NCI-H345 treated with DMSO at 0.1 percent for 48 hours (cell line): ENCODE data around the gene LRTM2.

Experiments used
- DNase-seq: peaks from one replicate; lab custom pipeline; 2025; ENCODE audit not compliant: unreplicated experiment; lab: John Stamatoyannopoulos, UW

Gene LRTM2

DNA sequence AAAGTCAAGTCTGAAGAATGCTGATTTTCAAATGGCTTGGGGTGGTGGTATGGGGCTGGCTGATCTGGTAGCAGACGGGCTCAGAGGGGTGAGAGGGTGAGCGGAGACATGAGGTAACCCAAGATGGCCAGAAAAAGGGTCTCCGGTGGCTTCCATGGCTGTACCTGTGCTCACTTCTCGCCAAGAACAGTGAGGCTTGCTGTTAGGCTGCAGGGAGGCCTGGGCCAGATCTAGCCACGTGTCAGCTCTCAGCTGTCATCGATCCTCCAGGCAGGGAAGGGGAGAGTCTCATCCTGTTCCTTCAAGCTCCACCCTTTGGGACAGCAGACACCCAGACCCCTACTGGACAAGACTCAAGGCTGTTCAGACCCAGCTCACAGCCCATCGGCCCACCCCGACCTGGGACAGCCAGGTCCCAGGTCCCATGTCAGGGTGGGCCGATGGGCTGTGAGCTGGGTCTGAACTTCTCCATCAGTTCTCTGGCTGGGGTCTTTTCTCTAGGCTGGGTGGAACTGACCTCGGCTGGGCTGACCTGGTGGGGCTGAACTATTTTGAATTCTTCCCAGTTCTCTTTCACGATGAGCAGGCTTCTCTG lies 9.0 kb downstream of the LRTM2 start:
- no peak for DNase-seq

DNA sequence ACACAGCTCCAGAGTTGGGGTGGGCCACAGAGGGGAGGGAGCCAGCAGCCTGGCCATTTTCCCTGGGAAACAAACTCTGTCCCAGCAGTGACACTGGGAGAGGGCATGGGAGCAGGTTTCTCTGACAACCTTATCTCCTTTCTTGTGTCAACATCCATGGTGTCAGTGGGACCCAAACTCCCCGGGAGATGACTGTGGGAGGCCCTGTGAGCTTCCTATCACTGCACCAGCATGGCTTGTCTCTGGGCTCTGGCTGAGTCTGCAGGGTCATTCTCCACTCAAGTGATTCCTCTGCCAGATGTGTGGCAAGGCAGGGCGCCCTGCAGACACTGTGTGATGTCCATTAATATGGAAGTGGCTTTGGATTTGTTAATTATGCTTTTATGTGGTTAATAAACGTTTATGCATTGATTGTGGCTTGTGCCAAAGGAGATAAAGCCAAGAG lies 10.1 kb downstream of the LRTM2 start:
- no peak for DNase-seq

DNA sequence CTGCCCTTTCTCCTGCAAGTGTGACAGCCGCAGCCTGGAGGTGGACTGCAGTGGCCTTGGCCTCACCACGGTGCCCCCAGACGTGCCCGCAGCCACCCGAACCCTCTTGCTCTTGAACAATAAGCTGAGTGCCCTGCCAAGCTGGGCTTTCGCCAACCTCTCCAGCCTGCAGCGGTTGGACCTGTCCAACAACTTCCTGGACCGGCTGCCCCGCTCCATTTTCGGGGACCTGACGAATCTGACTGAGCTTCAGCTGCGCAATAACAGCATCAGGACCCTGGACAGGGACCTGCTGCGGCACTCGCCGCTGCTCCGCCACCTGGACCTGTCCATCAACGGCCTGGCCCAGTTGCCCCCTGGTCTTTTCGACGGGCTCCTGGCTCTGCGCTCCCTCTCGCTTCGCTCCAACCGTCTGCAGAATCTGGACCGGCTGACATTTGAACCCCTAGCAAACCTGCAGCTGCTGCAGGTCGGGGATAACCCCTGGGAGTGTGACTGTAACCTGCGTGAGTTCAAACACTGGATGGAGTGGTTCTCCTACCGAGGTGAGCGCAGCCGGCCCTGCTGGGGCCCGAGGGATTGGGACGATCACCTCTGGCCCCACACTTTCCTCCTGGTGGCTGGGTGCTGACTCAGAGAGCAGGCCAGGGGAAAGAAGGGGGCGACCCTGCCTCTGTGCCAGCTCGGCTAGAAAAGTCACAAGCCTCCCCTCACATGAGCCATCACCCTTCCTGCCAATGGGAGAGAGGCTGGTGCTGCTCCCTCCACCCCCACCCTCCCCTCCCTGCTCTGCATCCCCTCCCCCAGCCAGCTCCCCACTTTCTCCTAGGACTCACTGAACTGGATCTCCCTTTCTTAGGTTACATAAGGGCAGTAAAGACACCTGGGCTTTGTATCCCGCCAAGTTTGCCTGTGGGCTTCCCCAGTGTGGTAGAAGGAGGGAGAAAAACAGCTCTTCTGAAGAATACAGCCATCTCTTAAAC lies 10.9 kb downstream of the LRTM2 start:
- DNase-seq, result no peak

DNA sequence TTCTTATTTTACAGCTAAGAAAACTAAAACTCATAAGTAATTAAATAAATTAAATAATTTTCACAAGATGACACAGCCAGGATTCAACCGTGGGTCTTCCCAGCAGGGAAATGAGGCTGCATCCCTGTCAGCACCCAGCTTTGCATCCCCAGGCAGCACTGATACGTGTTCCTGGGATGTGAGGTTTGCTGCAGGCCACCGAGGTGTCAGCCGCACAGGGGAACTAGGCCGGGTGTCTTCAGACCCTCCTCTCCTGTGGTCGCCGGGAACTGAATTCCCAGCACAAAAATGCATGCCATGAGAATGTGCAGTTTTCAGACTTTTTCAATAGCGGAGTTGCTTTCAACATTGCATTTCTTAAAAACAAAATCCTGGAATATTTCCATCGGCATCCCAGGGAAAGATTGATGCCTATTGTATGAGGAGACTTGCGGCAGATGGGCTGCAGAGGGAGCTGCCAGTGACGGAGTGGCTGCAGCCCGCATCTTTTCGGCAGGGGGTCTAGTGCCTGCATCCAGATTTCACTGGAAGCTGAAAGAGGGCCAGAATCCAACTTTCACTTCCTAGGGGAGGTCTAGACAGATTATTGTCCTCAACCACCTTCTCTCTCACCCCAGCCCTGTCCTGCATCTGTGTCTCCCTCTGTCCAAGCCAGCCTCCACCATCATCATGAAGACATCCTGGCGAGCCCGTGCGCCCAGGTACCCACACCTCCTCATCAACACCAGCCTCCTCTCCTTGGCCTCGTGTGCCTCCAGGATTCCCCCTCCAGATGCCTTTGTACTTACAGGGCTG lies 12.6 kb downstream of the LRTM2 start:
- no peak for DNase-seq

DNA sequence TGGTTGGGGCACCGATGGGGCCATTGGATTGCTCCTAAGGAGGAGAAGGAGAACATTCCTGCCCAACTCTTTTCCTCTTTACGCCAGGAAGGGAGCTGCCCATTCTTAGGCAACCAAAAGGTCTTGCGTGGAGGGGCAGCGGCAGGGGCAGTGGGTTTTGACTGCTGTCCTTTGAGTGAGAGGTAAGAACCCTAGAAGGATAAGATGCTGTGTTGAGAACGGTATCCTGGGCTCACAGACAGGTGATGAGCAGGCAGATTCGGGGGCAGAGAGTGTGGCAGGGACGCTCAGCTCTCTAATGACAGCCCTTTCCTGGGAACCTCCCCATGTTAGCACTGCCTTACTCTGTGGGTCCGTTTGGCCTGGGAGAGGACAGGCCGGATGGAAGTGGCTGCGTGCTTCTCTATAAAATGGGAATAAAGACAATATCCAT lies 13.2 kb downstream of the LRTM2 start:
- DNase-seq, result no peak

DNA sequence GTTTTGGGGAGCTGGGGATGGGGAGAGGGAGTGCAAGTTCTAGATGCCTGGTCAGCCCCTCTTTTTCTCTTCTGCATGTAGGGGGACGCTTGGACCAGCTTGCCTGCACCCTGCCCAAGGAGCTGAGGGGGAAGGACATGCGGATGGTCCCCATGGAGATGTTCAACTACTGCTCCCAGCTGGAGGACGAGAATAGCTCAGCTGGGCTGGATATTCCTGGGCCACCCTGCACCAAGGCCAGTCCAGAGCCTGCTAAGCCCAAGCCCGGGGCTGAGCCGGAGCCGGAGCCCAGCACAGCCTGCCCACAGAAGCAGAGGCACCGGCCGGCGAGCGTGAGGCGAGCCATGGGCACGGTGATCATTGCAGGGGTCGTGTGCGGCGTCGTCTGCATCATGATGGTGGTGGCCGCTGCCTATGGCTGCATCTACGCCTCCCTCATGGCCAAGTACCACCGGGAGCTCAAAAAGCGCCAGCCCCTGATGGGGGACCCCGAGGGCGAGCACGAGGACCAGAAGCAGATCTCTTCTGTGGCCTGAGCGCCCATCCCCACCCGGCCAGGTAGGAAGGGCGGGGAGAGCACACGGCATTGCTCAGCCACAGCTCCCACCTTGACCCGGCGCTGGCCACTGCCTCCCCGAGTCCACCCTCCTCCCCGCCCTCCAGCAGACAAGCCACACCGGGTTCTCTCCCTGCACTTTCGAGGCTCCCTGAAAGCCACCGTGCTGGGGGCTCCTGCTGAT lies 14.0 kb downstream of the LRTM2 start:
- DNase-seq, result no peak

DNA sequence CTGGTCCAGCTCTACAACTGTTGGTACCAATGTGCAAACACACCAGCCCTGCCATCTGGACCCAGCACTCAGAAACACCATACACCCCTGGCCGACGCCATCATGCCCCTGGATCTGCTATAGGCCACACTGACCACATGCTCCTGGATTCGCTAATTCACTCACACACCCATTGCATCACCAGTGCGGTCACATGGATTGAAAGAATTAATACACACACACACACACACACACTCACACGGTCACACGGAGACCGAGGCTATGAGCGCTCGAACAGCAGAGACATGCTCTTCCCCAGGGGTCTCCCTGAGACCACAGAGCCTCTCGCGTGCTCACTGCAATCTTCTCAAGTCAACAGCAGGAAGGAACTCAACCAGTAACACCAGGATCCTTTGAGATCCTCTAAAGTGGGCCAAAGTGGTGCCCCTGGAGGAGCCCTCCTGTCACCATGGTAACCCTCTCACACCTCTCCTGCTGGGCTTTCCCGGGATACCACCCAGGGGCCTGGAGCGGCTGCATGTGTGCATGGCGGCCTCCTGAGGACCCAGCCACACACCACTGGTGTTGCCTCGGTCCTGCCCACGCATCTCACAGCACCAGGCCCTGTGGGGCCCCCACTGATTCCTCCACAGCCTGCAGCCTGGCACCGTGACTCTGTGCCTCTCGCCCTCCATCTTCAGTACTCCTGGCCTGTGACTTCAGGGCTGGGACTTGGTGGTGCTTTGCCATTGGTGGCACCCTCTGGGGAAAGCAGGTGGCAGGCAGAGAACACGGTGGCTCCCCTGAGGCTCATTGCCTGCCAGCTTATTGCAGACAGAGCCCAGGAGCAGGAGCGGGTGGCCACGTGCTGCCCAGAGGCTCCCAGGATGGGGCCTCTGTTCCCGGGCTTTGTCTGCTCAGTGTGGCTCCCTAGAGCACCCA lies 15.1 kb downstream of the LRTM2 start:
- no peak for DNase-seq

DNA sequence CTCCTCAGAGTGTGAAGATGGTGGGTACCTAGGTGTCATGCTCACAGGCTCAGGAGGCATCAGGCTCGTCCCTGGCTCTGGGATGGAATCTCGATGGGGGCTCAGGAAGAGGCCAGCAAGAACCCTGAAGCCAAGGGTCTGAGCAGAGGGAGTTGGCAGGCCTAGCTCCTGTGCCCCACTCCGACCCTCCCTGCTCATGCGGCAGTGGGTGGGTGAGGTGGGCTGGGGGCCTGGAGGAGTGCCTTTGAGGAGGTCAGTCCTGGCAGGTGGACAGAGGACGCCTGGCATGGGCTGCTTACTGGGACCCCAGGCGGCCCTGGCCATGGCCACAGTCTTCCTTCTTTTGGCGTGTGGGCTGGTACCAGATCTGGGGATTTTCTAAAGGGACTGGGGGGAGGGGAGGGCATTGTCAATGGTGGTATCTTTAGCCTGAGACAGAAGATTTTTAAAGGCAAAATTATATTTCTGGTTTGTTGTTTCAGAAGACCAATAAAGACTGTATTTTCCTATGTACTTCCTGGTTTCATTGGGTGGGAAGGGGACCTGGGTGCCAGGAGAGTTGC lies 16.0 kb downstream of the LRTM2 start:
- DNase-seq, result no peak

DNA sequence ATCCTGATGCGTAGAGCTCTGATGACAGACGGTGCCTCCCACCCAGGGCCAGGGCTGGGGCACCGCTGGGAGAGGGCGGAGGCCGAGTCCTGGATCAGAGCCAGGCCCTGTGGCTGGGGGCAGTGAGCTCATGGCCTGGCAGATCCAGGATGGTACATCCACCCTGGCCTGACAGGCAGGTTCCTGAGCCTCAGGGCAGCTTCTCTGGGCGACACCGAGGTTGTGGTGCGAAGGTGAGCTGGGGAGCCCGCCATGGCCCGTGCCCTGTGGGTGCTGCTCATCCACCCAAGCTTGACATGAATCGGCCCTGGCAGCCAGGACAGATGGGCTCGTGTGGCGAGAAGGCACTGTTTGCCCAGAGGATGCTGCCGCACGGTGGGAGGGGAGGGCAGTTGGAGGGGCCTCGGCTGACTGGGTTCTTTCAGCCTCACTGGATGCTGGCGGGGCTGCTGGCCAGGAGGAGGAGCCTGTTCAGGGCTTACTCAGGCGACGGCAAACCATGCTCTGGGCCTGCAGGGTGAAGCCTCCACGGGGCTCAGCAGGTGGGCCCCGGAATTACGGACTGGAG lies 16.6 kb downstream of the LRTM2 start:
- DNase-seq, result no peak

DNA sequence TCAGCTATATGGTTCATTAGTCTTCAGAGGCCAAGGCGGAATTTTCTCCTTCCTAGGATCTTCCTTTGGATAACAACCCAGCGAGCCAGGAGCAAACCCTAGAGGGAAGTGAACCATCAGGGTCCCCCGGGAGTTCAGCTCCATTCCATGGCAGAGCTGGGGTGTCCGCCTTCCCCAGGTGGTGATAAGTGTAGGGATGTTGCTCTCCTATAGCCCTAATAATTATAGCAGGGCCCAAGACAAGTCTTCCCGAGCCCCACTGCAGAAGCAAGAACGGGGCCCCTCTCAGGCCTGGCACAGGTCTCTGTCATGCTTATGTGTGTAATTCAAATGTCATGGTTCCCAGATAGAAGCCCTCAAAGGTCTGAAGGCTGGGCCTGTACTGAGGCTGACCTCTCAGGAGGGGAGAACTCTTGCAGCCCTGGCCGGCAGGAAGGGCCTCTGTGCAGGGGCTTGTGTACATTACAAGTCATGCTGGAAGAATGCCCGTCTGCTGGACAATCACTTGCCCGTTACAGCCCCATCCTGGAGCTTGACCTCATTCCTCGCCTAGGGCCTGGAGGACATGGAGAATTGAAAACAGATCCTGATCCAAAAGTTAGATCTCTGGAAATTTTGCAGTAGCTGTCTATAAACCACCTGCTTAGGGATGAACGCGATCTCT lies 17.3 kb downstream of the LRTM2 start:
- no peak for DNase-seq

DNA sequence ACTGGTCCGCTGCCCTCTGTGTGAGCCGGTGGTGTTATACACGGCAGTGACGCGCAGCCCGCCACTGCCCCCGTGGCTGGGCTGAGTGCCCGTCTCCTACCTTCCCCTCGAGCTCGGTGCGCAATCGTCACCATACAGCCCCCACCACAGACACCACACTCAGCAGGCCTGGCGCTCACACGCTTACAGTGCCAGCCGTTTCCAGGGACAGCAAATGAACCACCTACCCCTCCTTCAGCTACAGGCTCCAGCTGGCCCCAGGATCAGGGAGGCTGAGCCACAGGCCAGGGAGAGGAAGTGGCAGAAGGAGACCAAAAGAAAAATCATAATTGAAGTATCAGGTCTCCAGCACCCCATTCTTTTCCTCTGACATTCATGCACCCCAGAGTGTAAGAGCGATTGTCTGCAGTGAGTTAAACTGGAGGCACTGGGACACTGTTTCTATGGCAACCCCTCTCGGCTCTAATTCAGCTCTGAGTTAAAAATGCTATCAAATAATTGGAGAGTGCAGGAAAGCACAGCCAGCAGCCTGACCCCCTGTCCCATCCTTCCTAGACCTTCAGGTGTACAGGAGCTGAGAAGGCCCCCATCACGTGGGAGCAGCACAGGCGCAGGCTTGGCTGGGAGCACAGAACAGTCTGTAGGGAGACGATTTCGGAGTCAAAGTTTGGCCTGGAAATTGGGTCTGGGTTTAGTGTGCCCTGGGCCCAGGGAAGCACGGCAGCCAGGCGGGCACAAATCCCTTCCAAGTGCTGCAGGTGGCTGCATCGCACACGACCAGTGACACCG lies 18.0 kb downstream of the LRTM2 start:
- no peak for DNase-seq

DNA sequence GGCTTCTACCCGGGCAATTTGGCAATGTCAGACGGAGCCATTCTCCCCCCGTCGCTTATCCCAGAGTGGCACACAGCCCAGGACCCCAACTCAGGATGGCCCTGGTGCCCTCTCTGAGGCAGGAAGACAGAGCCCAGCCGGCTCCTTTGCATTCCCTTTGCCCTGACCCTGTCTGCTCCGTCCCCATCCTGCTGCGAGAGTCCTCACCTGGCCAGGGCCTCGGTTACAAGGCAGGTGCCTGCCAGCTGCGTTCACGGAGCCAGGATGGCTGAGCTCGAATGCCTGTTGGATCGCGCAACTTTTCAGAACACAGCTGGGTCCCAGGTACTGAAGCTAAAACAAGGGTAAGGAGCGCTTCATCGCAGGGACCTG lies 18.6 kb downstream of the LRTM2 start:
- DNase-seq, result no peak

DNA sequence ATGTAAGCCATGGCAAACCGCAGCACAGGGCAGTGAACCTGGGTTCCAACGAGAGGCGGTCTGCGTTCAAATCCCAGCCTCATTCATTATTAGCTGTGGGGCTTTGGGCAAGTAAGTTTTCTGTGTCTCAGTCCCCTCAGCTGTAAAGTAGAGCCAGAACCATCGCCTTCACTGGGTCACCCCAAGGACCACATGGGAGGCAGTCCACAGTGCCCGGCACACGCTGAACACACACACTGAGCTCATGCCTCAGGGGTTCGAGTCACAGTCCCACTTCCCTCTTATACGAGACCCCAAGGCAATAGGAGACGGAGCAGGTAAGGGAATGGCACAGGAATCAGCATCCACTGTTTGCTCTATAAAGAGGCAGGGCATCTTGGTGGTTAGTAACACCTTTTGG lies 19.1 kb downstream of the LRTM2 start:
- no peak for DNase-seq

DNA sequence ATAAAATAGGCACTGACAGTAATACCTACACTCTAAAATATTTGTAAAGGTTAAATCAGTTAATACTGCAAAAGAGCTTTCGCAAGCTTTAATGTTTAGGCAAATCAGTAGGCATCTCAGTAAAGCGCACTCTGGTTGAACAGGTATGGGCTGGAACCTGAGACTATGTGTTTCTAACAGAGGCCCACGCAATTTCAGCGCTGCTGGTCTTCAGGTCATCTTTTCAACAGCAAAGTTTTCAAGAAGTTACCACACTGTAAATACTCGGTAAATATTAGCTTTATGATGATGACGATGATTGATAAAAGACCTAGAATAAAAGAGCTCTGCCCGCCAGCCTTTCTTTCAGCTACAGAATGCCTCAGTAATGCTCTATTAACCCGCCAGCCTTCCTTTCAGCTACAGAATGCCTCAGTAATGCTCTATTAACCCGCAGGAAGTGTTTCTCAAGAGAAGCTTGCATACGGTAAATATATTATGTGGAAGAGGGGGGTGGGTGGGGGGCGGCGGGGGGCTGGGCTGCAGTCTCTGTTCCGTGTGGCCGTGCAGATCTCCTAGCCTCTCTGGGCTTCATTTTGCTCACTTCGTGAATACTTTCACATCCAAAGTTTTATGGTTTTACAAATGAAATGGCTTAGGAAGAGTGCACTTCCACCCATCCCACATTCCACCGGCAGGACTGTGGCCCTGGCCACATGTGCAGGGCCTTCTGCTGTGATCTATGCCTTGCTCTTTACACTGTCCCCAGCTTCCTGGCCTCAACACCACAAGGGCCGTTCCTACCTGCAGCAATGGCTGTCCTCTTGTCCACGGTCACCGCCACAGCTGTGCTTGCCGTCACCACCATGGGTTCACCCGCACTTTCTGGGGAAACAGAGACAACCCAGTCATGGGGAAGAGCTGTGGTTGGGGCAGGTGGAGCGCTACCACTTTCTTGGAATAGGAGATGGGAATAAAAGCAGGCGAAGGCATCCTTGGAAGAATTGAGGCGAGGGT lies 19.9 kb downstream of the LRTM2 start:
- no peak for DNase-seq

DNA sequence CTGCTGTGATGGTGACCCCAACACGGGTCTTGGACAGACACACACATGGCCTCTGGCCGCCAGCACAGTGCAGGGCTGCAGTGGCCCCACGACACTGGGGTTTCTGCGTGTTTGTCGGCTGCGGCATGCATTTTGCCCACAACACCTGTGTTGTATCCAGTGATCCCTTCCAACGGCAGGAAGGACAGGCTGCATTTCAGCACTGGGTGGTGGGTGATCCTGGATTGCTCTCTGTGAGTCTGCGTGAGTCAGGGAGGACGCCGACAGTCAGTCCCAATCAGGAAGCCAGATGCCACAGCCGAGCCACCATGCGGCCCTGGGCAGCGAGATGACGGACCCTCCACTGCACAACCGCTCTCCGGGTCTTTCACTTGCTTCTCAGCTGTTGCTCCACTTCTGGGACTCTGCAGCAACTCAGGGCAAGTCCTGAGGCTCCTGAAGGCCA lies 20.6 kb downstream of the LRTM2 start:
- DNase-seq, result no peak

DNA sequence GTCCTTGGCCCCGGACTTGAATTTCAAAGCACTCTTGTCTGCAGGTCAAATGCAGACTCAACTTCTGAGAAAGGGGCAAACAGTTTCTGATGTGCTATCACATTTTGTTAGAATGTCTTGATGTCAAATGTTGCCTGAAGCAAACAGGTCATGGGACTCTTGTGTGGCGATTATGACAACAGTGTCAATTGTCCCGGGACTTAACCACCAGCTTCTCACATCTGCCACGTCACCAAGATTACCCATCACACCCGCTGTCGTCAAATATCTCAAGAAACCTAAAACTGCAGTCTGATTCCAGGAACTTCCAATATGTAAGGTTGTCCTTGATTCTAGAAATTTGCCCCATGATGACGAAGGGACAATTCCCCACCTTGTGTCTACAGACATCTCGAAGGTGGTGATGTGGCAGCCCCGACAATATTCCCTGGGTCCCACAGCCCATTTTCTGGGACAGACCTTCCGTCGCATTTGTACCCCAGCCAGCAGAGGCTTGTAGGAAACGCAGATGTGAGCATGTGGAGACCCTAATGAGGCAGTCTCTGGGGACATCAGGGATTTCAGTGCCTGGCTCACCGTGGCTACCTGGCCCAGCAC lies 21.3 kb downstream of the LRTM2 start:
- DNase-seq, result no peak
